ENCODE results near the gene GPRIN2.

GRCh38 chr10:46556515-46557318 lies at the start of gene GPRIN2:
- TF ChIP-seq SUZ12 (IDR thresholded peaks at IDR 0.05; ENCODE audit: extremely low read depth, insufficient read depth, insufficient read length) = no peak
- TF ChIP-seq YY1 (IDR thresholded peaks at IDR 0.05; ENCODE audit: insufficient read depth, insufficient read length) = no peak

Measured in NT2/D1 (cell line).